Measurements from ENCODE around the gene NBAS. TPM values are rescaled to one million over a fixed set of nuclear protein-coding genes. Genes with fewer than 3 reads are reported as not detected.
"Not testable (repeated sequence)": the region's sequence is repeated elsewhere in the genome, so short reads cannot be mapped to it uniquely, and the experiment has no call there.

NBAS gene
- total RNA-seq, 1 experiment from 2014 or later, result 36.6 TPM

- no peak for DNase-seq (ENCODE audit: low read depth)
Measured at GRCh38 chr2:15263976-15264685, 297.0 kb downstream of the NBAS start.

DNA sequence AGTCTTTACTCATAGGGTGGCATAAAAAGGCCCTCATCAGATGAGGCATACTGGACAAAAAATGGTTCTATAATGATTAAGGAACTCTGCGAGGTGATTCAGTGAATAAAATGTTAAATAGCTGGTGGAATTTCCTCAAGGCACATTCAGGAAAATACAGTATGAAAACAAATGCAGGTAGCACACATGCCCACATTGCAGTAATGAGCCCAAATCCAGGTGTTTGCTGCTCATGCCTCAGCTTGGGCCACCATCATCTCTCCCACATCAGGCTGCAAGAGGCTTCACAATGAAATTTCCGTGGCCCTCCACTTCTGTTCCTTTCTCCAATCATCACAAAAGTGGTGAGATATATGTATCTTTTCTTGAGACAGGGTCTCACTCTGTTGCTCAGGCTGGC lies 298.3 kb downstream of the NBAS start:
- DNase-seq (ENCODE audit: low read depth), result no peak

GRCh38 chr2:15260835-15261234 lies 300.3 kb downstream of the NBAS start:
- DNase-seq (ENCODE audit: low read depth), result no peak

DNA sequence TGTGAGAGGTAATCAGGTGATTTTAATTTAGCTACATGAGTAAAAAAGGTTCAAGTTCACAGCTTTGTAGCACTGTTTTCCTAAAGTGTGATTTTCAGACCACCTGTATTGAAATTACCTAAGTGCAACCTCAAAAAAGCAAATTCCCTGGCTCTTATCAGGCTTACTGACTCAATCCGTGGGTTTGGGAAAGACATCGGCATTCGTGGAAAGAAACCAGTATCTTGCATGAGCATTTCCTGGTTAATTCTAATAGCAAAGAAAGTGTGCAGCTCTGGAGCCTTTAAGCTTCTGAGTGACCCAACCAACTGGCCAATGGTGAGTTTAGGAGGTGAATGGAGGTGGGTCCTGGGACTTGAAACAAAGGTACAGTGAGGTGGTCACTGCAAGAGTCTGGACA lies 300.9 kb downstream of the NBAS start:
- no peak for DNase-seq (ENCODE audit: low read depth)

DNA sequence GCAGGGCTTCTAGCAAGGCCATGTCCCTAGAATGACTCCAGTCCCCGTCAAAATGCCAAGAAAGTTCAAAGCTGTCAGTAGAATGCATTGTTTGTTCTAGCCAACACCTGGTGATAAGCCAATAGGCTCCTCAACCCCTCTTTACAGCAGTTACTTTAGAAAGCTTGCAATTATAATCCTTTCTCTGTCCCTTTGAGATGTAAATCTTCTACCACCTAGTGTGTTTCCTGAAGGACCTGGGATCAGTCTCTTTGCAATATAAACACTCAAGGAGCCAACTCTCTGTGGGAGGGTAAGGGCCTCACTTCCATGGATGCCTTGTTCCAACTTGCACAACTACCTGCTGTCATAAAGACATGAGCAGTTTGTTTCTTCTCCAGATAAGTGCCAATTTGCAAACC lies 301.8 kb downstream of the NBAS start:
- no peak for DNase-seq (ENCODE audit: low read depth)

- not testable (repeated sequence) for DNase-seq (ENCODE audit: low read depth)
Measured at GRCh38 chr2:15258385-15258784, 302.7 kb downstream of the NBAS start.

- no peak for DNase-seq (ENCODE audit: low read depth)
Measured at GRCh38 chr2:15253835-15254286, 307.3 kb downstream of the NBAS start.

- DNase-seq (ENCODE audit: low read depth), result no peak
Measured at GRCh38 chr2:15253247-15253646, 307.9 kb downstream of the NBAS start.

DNA sequence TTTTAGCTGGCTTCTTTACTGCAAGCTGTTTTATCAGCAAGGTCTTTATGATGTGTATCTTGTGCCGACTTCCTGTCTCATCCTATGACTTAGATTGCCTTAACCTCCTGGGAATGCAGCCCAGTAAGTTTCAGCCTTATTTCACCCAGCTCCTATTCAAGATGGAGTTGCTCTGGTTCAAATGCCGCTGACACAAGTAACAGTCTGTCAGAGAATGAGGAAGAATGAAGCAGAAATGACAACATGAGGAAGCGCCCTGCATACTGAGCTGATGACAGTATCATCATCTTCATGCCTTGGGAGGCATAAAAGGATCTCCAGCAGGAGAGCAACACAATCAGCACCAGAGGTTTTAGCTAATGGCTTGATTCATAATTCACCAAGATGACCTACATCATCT lies 309.4 kb downstream of the NBAS start:
- DNase-seq (ENCODE audit: low read depth), result no peak

- not testable (repeated sequence) for DNase-seq (ENCODE audit: low read depth)
Measured at GRCh38 chr2:15250946-15251345, 310.2 kb downstream of the NBAS start.

DNA sequence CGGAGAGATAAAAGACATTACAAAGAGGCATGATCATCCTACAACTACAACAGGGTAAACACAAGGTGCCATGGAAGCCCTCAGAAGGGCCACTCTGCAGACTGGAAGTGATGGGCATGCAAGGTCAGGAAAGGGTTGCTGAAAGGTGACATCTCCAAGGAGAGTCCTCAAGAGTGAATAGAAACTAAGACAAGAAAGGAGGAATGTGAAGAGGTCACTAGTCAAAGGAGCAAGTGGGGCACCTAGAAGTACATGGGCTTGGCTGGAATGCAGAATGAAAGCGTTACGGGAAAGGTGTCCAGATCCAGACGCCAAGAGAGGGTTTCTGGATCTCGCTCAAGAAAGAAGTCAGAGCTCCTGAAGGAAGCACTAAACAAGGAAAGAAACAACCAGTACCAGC lies 314.3 kb downstream of the NBAS start:
- no peak for DNase-seq (ENCODE audit: low read depth)

DNA sequence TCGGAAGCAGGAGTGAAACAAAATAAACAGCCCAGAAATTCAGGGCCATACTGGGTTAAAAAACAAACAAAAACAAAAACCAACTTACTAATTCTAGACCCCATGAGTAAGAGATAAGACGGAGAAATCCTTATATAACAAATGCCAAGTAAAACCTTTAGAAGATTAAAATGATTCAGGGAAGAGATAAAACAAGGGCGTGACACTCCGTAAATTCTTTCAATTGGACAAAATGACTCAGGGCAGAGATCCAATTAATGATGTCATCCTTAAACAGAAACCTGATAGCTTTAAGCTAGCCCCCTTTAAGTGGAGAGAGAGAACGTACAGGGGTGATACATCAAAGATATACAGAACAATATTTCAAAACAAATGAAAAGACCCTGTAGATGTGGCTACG lies 317.4 kb downstream of the NBAS start:
- peak; percentile 55 for DNase-seq (ENCODE audit: low read depth)

DNA sequence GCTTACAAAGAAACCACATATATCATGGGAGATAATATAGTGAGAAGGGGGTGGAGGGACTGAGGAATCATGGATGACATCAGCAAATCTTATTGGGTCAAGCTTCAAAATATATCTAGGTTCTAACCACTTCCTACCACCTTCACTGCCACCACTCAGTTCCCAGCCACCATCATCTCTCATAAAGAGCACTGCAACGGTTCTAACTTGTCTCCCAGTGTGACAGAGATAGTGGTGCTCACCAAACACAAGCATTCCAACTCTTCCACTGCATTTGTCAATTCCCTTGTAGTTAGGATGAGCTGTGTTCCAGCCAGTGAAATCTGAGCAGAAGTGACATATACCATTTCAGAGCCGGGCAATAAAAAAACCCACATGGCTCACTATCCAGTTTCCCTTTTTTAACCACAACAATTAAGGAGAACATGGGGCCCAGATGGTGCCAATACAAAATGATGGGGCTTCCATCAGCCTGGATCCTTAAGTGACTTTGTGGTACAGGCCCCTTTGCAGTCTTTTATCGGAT lies 318.1 kb downstream of the NBAS start:
- DNase-seq (ENCODE audit: low read depth), result peak; percentile 2

DNA sequence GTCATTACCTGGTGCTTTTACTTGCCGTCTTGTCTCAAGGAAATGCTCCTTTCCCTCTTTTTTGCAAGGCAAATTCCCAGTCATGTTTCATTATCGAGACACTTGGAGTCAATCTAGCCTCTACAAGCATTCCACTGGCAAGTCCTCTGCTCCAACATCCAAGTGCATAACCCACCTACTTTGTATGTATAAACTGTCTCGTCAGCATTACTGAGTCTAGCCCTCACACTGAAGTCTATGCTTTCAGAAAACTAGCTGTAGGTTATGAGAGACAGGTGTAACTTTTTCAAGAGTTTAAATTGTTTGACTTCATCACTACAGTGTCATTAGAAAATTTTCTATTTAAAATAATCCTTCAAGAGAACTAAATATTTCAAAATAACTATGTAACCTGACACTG lies 319.2 kb downstream of the NBAS start:
- DNase-seq (ENCODE audit: low read depth), result no peak

DNA sequence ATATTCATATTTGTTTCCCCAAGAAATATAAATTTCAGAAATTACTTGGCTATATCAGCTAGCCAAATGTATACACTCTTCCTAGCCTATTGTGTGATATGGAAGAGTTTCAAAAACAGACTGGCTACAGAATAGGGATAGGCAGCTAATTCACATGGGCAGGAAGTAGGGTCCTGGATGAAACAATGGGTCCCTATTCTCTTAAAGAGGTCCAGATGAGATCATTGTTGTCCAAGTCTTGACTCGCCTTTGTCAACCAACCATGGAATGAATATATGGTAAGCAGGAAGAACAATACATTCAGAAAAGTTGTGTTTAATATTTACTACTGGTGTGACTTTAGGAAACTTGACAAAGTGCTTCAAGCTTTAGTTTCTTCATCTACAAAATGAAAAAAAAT lies 319.9 kb downstream of the NBAS start:
- DNase-seq (ENCODE audit: low read depth), result no peak

DNA sequence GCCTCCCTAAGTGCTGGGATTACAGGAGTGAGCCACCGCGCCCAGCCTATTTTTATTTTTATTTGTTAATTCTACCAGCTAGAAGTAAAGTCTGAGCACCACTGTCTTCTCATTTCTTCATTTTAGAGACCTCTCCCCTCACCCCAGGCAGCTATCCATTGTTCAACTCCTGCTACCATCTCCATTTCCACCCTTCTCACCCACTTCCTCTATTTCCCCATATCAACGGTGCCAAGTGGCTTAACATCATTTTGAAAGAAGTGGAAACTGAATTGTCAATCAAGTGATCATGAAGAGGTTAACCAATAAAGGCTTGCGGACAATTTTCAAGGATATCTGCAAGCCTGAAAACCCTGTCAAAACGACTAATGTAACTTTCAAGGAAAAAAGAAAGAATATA lies 323.1 kb downstream of the NBAS start:
- DNase-seq (ENCODE audit: low read depth), result no peak

DNA sequence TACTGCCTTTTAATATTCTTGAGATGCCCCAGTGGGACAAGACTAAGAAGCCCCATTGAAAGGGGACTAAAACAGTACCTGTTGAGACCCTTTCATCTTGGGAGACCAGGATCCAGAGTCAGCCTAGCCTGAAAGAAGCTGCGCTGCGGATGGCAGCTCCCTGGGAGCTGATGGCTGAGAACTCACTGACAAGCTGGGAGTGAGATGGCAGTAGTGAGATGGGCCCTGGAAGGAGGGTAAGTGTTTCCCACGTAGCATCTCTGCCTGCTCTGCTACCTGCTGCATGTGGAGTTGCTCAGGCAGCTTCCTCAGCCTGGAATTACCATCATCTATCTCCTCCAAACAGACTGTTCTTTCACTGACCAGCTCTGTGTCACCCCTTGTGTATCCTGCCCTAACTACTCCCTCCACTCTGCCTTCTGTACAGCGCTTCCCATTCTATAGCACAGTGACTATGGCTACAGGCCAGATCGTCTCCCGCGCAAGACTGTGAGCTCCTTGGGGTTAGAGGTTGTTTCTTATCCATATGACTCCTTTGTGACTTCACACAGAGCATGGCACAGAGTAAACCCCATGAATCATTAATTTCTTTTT lies 330.4 kb downstream of the NBAS start:
- no peak for DNase-seq (ENCODE audit: low read depth)

DNA sequence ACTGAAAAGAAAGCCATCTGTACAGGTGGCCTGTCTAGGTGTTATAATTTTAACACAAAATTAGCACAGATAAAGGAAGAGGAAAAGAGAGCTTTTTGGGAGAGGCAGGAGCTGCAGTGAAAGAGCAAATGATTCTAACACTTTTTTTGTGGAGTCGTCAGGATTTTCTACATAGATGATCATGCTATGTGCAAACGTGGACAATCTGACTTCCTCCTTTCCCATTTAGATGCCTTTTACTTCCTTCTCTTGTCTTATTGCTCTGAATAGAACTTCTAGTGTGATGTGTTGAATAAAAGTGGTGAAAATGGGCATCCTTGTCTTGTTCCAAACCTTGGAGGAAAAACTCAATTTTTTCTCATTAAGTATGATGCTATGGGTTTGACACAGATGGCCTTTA lies 334.5 kb downstream of the NBAS start:
- DNase-seq (ENCODE audit: low read depth), result no peak

GRCh38 chr2:15225131-15225530 lies 336.0 kb downstream of the NBAS start:
- no peak for DNase-seq (ENCODE audit: low read depth)

DNA sequence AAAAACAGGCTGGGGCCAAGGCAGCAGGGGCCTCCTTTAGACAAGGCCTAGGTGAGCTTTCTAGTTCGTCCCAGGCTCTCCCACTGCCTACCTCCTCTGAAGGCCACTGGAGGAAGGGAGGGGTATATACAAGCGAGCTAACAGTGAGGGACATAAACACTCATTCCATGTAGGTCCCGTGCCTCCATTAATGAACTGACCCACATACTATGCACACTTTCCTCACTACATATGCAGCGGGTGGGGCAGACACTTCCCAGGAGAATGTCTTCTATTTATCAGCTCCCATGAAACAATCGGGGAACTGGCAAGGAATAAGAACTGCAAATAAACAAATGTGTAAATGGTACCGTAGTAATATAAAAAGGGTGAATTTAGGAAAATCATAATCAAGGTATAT lies 336.5 kb downstream of the NBAS start:
- DNase-seq (ENCODE audit: low read depth), result no peak

GRCh38 chr2:15223887-15224286 lies 337.2 kb downstream of the NBAS start:
- peak; percentile 81 for DNase-seq (ENCODE audit: low read depth)

DNA sequence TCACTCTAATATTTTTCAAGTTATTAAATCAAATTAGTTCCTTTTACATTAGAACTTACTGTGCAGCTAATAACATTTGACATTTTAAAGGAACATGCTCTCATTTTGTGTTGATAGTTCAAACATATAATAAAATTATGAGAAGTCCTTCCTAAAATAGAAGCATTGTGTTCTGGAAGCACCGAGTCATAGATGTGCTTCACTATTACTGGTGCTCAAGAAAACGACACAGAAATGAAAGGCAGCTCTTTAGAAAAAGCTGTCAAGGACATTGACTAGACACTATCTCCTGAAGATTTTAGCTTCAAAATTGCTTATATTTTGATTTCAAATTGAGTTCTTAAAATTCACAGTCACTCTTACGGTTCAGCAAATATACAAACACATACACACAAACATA lies 338.3 kb downstream of the NBAS start:
- no peak for DNase-seq (ENCODE audit: low read depth)

GRCh38 chr2:15220603-15221002 lies 340.5 kb downstream of the NBAS start:
- no peak for DNase-seq (ENCODE audit: low read depth)

All from M059J (cell line).